ENCODE results near the gene AVEN.

- TF ChIP-seq CTCF (IDR thresholded peaks at IDR 0.05) (no peak), POLR2A (IDR thresholded peaks at IDR 0.05) (no peak)
Measured at GRCh38 chr15:33840615-33841014, 198.4 kb downstream of the AVEN start.
